ENCODE measurements around the gene MCC.

Gene MCC

GRCh38 chr5:113043491-113043931 is 444.7 kb downstream of the MCC start:
- DNase-seq = peak in 1 of 3 experiments; percentile 19

DNA sequence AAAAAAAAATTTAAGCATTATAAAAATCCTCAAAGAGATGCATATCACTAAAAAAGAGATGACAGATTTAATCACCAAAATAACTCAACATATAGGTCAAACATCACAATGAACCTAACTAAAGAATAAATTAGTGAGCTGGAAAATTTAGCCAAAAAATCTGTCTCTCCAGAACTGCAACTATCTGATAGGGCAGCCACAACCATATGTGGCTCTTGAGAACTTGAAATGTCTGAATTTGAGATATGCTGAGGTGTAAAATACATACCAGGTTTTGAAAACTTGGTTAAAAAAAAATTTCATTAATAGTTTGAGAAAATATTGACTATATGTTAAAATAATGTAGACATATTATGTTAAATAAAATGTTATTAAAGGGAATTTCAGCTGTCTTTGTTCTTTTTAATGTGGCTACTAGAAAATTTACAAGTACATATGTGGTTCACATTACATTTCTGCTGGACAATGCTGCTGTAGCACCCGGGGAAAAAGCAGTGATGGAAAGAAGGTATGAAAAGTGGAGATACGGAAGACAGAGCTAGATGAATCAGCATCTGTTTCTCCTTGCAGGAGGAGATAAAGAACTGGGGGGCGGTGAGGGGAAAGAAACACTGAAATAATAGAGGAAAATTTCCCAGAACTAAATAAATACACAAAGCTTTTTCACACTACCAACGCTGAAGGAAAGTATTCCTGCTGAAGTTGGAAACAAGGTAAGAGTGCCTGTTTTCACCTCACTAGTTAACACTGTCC is 445.6 kb downstream of the MCC start:
- no peak for DNase-seq

DNA sequence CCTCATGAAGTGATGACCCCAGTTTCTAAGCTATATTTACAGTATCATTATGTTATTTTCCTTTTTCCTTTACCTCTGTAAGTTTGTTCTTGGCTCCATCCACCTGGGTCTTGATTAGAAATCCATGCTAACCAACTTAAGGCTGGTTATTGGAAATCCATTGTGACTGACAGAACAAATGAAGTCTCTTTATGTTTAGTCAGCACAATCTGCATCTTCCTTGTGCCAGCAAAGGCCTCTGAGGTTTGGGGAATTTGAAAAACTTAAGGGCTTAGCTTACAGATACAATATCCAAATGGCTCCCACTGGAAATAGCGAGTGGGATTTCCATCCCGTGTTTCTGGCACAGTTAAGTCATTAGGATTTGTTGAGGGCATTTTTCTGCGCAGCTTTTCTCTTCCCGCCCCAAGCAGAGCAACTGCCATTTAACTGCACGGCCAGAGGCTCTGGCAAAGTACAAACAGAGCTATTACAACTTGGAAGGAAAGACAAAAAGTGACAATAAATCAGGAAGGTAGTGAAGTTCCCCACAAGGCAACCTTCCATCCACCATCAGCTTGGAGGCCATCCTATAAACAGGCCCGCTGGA is 447.5 kb downstream of the MCC start:
- no peak for DNase-seq

- DNase-seq = no peak
Measured at GRCh38 chr5:113039934-113040285, 448.3 kb downstream of the MCC start.

DNA sequence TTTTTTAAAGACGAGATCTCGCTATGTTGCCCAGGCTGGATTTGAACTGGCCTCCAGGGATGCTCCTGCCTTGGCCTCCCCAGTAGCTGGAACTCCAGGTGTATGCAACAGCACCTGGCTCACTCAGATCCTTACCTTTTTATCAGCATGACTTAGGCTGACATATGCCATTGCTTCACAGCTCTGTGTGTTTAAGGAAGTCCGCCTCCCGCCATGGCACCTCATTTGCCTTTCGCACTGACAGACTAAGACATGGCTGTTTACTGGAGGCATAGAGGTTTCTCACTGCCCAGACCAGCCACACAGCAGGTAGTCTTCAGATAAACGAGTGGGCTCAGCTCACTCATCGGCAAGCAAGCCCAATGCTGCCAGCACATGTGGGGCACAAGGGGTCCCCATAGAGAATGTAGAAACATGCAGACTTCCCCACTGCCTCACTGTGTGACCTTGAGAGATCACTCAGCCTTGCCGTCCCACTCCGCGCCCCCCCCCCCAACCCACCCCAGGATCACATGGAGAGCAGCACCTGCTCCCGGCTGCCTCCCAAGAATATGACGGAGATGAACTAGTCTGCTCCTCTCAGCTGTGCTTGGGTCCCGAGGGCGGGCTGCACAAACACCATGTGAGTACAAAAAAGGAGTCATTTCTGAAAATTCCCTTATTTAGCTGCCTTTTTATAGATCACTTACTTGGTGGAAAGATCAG is 448.9 kb downstream of the MCC start:
- DNase-seq = no peak

GRCh38 chr5:113038714-113039113 is 449.5 kb downstream of the MCC start:
- no peak for DNase-seq

GRCh38 chr5:113038136-113038535 is 450.1 kb downstream of the MCC start:
- no peak for DNase-seq

DNA sequence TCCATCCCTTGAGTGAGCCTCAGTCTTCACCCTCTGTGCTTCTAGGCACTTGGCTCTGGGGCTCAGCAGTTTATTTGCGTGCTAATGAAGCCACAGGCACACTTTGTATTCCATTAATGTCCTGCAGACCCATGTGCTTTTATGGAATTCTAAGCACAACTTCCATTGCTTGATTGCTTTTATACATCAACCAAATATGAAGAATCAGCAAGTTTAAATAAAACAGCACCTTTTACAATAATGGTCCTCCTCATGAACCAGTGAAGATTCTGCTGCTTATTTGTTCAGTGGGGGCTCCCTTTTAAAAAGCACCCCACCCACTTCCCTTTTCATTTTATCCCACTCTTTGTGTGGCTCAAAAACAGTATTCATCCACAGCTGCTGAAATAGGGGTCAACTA is 451.4 kb downstream of the MCC start:
- no peak for DNase-seq

- DNase-seq = no peak
Measured at GRCh38 chr5:113036321-113036720, 451.9 kb downstream of the MCC start.

- no peak for DNase-seq
Measured at GRCh38 chr5:113035096-113035495, 453.2 kb downstream of the MCC start.

- DNase-seq = peak in 2 of 3 experiments; percentile 28 to 72
Measured at GRCh38 chr5:113034182-113034773, 454.0 kb downstream of the MCC start.

DNA sequence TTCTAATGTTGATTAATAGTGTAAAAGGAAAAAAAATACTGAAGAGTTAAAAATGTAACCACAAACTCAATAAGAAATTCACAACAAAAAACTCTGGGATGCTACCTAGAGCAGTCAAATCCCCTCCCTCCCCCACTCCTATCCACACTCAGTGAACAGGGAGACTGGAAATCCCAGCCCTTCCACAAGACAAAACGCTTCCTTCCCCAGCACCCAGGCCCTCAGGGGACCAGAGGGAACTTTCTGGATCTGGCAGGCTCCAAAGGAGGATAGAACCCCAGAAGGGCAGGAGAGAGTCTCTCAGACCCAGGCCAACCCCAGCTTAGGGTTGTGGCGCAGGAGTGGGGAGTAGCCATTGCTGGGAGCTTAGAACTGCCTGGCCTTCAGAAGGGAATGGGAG is 456.7 kb downstream of the MCC start:
- DNase-seq = no peak

DNA sequence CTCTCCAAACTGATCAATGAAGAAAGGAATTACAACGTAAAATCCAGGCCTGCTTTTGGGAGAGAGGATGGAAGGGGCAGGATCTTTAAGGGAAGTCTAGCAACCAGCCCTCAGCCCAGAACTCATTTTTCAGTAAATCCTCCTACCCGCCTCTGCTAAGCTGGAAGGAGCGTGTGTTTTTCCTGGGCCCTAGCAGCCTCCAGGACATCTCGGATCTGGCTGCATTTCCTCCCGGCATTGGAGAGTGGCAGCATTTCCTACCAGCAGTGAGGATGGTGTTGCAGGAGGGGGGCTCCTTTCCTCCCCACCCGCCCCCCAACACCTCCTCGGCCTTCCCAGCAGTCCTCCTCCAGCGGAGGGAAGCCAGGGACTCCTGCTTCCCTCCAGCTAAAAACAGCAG is 457.1 kb downstream of the MCC start:
- no peak for DNase-seq

DNA sequence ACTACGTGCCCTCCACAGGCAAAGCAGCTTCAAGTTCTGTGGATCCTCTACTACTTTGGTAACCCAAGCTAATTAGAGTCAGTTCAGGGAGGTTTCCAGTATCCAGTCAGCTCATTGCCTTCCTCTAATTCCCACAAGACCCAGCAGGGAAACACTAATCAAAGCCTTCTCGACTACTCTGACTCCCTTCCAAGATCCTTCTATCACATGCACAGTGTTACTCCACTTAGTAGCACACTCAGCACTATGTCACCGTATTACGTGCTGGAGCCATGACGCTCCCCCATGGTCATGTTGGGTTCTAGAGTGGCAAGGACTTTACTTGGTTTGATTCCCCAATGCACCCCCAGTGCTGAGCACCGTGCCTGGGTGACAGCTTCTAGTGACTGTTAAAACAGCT is 458.6 kb downstream of the MCC start:
- no peak for DNase-seq

GRCh38 chr5:113027431-113027830 is 460.8 kb downstream of the MCC start:
- no peak for DNase-seq

GRCh38 chr5:113027015-113027414 is 461.2 kb downstream of the MCC start:
- DNase-seq = no peak

GRCh38 chr5:113026211-113026610 is 462.0 kb downstream of the MCC start:
- DNase-seq = peak in 1 of 3 experiments; percentile 13

GRCh38 chr5:113025596-113025995 is 462.7 kb downstream of the MCC start:
- DNase-seq = no peak

DNA sequence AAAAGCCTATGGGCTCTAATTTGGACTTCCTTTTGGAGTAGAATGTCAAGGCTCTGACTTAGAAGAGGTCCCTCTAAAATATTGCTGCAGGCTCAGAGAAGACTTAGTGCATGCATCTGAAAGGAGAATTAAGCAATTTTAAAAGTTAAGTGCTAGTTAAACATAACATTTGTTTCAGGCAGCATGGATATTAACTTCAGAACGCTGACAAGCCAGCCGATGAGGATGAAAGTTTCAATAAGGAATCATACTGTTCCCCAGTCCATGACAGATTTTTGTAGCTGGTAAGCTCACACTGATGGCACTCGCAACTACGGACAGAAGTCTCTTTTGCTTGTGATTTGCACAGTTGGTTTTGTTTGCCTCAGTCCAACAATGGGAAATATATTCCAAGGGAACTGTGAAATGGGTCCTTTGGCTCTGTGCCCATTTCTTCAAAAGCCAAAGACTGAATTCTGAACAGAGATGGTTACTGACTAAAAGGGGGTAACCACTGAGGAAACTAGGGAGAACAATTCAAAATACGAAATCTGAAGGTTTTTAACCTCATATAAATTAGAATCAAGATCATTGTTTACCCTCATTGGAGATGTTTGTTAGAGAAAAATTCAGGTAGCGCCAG is 464.1 kb downstream of the MCC start:
- peak in 1 of 3 experiments; percentile 1 for DNase-seq

GRCh38 chr5:113022661-113023060 is 465.6 kb downstream of the MCC start:
- peak in 1 of 3 experiments; percentile 1 for DNase-seq

DNA sequence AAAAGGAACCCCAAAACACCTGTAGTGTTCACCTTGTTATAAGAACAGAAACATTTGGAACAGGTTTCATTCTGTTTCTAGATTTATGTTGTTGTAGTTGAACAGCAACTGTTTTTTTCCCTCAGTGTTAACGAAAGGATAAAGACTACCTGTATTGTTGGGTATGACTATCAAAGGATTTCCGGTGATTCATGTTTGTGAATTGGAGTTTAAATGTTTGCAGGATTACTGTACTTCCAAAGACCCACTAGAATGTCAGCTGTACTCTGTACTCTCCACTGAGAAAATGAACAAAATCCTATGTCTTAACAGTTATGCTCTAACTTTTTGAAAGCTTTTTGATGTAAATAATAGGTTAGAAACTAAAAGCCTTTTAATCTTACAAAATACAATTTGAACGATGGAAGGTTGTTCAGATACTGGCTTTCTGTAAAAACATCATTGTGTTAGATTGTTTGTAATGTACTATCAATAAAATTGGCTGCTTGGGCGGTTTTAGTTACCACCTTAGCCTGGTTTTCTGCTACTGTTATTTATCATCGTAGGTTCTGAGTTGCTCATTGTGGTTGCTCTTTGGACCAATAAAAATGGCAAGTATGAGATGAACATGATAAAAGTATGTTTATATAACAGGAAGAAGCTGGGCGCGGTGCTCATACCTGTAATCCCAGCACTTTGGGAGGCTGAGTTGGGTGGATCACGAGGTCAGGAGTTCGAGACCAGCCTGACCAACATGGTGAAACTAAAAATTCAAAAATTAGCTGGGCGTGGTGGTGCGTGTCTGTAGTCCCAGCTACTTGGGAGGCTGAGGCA is 467.6 kb downstream of the MCC start:
- DNase-seq = no peak

- DNase-seq = no peak
Measured at GRCh38 chr5:113017881-113018635, 470.2 kb downstream of the MCC start.

Measured in NCI-H1417 (cell line).